NOMO-1 treated with DMSO at 0.1 percent for 48 hours (cell line): ENCODE data around the gene GSG1L.
A peak's percentile ranks its signal among the peaks of the same experiment; 100 is the strongest.
"Not testable (repeated sequence)": the region's sequence is repeated elsewhere in the genome, so short reads cannot be mapped to it uniquely, and the experiment has no call there.

Experiments used
- DNase-seq: peaks from one replicate; lab custom pipeline; 2025; ENCODE audit not compliant: unreplicated experiment; lab: John Stamatoyannopoulos, UW

GSG1L gene

GRCh38 chr16:27762441-27762840, 301.1 kb downstream of the GSG1L start:
- no peak for DNase-seq

- no peak for DNase-seq
Measured at GRCh38 chr16:27761816-27762215, 301.7 kb downstream of the GSG1L start.

GRCh38 chr16:27760789-27761176, 302.7 kb downstream of the GSG1L start:
- no peak for DNase-seq

- peak; percentile 60 for DNase-seq
Measured at GRCh38 chr16:27759967-27760788, 303.3 kb downstream of the GSG1L start.

- DNase-seq: no peak
Measured at GRCh38 chr16:27759301-27759871, 304.1 kb downstream of the GSG1L start.

- no peak for DNase-seq
Measured at GRCh38 chr16:27758544-27758943, 305.0 kb downstream of the GSG1L start.

GRCh38 chr16:27756206-27756970, 307.1 kb downstream of the GSG1L start:
- peak; percentile 60 for DNase-seq

- DNase-seq: no peak
Measured at GRCh38 chr16:27754788-27755690, 308.5 kb downstream of the GSG1L start.

- DNase-seq: no peak
Measured at GRCh38 chr16:27753563-27753962, 310.0 kb downstream of the GSG1L start.

GRCh38 chr16:27752241-27752640, 311.3 kb downstream of the GSG1L start:
- no peak for DNase-seq

- DNase-seq: no peak
Measured at GRCh38 chr16:27751676-27752075, 311.8 kb downstream of the GSG1L start.

- DNase-seq: no peak
Measured at GRCh38 chr16:27751233-27751632, 312.3 kb downstream of the GSG1L start.

- no peak for DNase-seq
Measured at GRCh38 chr16:27749946-27750345, 313.6 kb downstream of the GSG1L start.

GRCh38 chr16:27749547-27749875, 314.0 kb downstream of the GSG1L start:
- no peak for DNase-seq

- DNase-seq: peak; percentile 1
Measured at GRCh38 chr16:27748868-27749546, 314.5 kb downstream of the GSG1L start.

GRCh38 chr16:27747946-27748345, 315.6 kb downstream of the GSG1L start:
- no peak for DNase-seq

- DNase-seq: no peak
Measured at GRCh38 chr16:27746076-27746855, 317.2 kb downstream of the GSG1L start.

GRCh38 chr16:27745348-27745747, 318.2 kb downstream of the GSG1L start:
- DNase-seq: peak; percentile 14

- no peak for DNase-seq
Measured at GRCh38 chr16:27743963-27744362, 319.6 kb downstream of the GSG1L start.

- not testable (repeated sequence) for DNase-seq
Measured at GRCh38 chr16:27743001-27743400, 320.5 kb downstream of the GSG1L start.
